ENCODE results near the gene HIC1.

DNA sequence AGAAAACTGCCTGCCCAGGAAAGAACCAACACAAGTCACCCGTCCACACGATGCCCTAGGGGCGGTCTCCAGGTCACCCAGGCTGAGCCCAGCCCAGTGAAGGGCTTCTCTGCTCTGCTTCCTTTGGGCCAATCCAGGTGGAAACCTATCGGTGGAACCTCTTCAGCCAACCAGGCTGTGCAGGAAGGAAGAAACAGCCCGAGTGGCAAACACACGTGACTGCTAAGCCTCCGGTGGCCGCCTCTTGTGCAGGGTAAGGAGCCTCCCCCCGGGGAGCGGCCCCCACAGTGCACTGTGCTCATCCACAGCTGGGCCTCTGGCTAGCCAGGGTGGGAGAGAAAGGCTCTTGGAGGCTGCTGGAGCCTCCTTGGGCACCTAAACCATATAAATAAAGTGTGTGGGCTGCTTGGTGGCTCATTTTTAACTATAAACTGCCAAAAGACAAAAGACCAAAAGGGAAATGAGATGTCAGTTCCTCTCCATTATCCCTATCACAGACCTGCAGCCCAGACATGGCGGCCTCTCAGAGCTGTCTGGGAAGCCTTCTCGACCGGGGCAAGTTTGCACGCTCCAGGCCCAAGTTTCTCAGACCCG is 32.2 kb upstream of the HIC1 start:
- TF ChIP-seq, protein P1, sequence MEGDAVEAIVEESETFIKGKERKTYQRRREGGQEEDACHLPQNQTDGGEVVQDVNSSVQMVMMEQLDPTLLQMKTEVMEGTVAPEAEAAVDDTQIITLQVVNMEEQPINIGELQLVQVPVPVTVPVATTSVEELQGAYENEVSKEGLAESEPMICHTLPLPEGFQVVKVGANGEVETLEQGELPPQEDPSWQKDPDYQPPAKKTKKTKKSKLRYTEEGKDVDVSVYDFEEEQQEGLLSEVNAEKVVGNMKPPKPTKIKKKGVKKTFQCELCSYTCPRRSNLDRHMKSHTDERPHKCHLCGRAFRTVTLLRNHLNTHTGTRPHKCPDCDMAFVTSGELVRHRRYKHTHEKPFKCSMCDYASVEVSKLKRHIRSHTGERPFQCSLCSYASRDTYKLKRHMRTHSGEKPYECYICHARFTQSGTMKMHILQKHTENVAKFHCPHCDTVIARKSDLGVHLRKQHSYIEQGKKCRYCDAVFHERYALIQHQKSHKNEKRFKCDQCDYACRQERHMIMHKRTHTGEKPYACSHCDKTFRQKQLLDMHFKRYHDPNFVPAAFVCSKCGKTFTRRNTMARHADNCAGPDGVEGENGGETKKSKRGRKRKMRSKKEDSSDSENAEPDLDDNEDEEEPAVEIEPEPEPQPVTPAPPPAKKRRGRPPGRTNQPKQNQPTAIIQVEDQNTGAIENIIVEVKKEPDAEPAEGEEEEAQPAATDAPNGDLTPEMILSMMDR (conservative IDR thresholded peaks at IDR 0.05 in 1 of 2, IDR thresholded peaks at IDR 0.05 in 1 of 2; ENCODE audit: extremely low read depth in 1 of 2, insufficient read depth in 1 of 2, low read depth in 1 of 2, low read length in 2 of 2), result no peak
- no peak for TF ChIP-seq EZH2 (IDR thresholded peaks at IDR 0.05; ENCODE audit: borderline replicate concordance, low read length)
